GM19240 (cell line): ENCODE data around the gene FGF3.

ENCODE experiments used
- DNase-seq: peaks from one replicate; pipeline ENCODE4 v3.0.0; 2011; ENCODE audit warnings: low spot score; ENCODE audit not compliant: insufficient read length

The FGF3 gene

DNA sequence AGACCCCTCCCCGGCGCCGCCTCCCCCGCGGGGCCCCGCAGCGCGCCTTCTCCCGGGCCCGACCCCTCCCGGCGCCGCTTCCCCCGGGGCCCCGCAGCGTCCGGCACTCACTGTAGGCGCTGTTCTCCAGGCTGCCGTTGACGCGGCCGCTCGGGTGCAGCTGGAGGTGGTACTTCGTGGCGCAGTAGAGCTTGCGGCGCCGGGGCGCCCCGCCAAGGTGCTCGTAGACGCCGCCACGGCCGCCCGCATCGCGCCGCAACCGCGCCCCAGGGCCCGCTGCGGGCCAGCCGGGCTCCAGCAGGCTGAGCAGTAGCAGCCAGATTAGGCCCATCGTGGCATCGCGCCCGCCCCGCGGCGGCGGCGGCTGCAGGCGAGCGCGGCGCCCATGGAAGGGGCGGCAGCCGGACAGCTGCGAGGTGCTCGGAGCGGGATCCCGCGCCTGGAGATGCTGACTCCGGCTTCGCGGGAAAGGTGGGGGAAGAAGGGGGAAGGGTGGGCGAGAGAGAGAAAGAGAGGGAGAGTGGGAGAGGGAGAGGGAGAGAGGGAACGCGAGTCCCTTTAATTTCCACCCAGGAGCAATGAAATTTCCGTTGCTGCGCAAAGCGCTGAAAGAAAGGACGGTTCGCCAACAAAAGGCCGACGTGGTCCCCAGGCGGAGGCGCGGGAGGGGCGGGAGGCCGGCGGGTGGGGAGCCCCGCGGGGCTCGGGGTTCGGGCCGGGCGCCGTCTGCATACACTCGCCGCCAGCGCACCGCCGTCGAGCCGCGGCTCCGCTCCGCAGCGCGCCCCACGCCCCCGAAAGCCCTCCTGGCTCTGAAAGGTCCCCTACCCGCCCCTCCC is at the start of gene FGF3:
Gene FGF3, minus strand, starts transcription at position 814 of the 839 bp plus-strand sequence. Its CDS starts 483 bp downstream, at position 331.
- no peak for DNase-seq

DNA sequence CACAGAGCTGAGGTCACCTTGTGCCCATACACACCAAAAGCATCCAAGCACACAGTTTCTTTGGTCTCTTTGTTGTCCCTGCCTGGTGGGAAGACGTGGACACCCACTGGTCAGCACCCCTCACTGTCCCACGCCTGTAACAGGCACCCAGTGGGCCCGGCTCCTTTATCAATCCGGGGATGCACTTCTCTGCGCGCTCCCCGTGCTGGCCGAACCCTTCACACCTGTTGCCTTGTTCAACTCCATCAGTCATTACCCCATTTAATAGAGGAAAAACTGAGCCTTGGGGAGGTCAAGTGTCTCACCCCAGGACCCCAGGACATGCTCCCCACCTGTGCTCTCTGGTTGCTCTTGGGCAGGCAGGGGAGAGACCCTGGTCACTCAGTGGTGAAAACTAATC is 49.7 kb upstream of the FGF3 start:
- no peak for DNase-seq

GRCh38 chr11:69868006-69868810 is 49.0 kb upstream of the FGF3 start:
- no peak for DNase-seq

GRCh38 chr11:69867076-69868005 is 48.1 kb upstream of the FGF3 start:
- DNase-seq: no peak

- no peak for DNase-seq
Measured at GRCh38 chr11:69866648-69867047, 47.4 kb upstream of the FGF3 start.

- DNase-seq: no peak
Measured at GRCh38 chr11:69865707-69866106, 46.5 kb upstream of the FGF3 start.

GRCh38 chr11:69864686-69865661 is 45.8 kb upstream of the FGF3 start:
- no peak for DNase-seq

DNA sequence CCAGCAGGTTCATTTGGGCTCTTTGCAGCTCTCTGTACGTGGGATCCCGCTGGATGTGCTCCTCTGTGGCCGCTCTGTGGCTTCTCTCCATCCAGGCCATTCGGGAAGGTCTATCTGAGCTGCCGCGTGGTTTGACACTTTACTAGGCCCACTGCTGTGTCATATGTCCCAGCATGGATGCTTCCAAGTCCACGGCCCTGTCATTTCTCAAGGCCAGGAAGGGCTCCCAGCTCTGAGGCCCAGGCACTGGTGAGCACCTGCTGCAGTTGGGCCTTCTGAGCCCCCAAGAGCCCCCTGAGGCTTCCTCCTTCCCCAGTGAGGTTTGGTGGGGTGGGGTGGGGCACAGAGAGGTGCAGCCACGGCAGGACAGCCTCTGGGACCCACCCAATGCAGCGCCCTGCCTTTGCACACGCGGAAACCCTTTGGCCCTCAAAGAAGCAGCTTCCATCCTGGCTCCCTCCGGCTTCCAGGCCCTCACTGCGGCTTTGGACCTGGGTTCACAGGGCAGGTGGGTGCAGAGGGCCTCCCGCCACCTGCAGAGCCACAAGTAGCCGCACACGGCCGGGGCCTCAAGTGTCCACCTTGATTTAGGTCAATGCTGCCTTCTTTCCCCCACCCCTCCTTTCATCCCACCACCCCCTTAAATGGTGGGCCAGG is 44.5 kb upstream of the FGF3 start:
- no peak for DNase-seq

DNA sequence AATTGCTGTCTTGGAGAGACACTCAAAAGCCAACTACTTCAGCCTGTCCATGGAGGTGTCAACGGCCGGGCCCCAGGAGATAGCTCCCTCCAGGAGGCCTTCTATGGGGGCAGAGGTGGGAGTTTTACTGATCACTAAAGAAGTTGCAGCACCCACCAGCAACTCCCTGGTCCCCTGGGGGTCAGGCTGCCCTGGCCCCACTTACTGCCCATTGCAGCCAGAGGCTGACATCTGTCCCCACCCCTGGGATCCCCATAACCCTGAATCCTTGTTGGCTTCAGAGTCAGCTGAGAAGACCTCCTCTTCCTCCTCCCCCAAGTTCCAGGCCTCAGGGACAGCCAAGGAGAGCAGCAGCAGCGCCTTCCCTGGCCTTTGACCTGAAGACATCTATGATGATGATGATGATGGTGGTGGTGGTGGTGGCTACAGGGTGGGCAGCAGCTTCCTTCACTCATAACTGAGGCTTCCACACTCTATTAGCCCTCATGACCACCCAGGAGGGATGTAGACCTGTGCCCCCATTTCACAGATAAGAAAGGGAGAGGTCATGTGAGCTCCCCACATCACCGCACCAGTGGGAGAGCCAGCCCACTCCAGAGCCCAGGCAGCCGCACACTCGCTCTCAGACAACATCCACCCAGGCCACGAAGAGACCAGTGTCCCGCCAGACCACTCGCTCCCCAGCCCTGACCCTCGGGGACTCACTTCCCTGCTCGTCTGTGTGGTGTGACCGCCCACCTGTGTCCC is 43.8 kb upstream of the FGF3 start:
- no peak for DNase-seq

GRCh38 chr11:69862331-69862771 is 43.1 kb upstream of the FGF3 start:
- no peak for DNase-seq

GRCh38 chr11:69861901-69862300 is 42.7 kb upstream of the FGF3 start:
- no peak for DNase-seq

DNA sequence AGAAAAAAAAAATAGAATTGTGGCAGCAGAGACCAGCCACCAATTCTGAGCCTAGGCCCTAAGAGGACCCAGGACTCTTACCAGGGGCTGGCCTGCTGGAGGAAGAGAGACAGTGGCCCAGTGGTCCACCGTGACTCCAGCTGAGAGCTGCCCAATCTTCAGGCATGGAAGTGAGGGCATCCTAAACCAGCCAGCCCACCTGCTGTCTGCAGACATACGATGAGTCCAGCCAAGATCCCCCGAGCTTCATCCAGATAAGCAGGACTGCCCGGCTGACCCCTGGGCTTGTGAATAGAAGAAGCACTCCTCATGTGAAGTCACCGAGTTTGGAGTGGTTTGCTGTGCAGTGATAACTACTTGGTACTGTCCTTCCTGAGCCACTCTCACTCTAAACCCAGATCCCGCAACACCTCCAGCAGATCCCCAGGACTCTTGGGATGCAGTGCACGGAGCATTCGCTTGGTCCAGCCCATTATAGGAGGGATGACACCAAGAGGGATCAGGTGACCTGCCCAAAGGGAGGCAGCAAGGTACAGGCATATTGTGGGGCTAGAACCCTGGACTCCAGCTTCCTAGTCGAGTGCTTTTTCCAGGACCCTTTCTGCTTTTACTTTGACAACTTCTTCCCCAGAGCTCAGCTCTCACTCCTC is 41.7 kb upstream of the FGF3 start:
- DNase-seq: no peak

DNA sequence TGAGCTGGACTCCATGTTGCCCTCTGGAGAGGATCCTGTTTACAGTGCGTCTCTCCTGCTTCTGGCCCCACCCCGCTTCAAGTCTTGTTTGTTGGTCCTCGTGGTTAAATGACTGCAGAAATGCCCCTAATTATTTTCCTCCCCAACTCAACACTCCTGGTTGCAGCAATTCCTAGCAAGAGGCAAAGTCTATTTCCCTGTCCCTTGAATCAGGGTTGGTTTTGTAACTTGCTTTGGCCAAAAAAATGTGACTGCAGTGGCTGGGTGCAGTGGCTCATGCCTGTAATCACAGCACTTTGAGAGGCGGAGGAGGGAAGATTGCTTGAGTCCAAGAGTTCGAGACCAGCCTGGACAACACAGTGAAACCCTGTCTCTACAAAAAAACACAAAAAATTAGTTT is 41.0 kb upstream of the FGF3 start:
- DNase-seq: no peak

DNA sequence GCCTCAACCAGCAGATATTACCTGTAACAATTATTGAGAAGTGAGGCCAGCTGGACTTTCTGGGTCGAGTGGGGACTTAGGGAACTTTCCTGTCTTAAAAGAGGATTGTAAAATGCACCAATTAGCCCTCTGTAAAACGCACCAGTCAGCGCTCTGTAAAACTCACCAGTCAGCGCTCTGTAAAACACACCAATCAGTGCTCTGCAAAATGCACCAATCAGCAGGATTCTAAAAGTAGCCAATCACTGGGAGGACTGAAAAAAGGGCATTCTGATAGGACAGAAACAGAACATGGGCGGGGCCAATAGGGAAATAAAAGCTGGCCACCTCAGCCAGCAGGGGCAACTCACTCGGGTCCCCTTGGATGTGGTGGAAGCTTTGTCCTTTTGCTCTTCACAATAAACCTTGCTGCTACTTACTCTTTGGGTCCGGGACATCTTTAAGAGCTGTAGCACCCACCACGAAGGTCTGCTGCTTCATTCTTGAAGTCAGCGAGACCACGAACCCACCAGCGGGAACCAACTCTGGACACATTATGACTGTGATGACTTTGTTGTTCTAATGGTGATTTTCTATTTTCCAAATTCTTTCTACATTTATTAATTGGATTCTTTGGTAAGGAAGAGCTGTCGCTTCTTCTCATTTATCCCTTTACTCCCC is 40.2 kb upstream of the FGF3 start:
- DNase-seq: no peak

DNA sequence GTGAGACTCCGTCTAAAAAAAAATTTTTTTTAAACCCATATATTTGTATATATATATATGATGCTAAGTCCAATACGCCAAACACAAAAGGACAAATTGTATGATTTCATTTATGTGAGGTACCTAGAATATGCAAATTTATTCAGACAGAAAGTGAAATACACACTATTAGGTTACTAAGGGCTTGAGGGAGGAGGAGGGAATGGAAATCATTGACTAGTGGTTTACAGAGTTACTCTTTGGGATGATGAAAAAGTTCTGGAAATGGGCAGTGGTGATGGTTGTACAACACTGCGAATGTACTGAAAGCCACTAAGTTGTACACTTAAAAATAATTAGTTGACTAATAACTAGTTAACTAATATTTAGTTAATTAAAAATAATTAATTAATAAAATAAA is 36.2 kb upstream of the FGF3 start:
- DNase-seq: no peak

GRCh38 chr11:69854713-69855112 is 35.5 kb upstream of the FGF3 start:
- no peak for DNase-seq

- DNase-seq: no peak
Measured at GRCh38 chr11:69852056-69852455, 32.8 kb upstream of the FGF3 start.

- no peak for DNase-seq
Measured at GRCh38 chr11:69848201-69848600, 29.0 kb upstream of the FGF3 start.
